Measurements from ENCODE around the gene PNMA8B. TPM values are rescaled to one million over a fixed set of nuclear protein-coding genes. Genes with fewer than 3 reads are reported as not detected.

Gene PNMA8B
- total RNA-seq, 1 donor from 2014 or later: 1.9 TPM

DNA sequence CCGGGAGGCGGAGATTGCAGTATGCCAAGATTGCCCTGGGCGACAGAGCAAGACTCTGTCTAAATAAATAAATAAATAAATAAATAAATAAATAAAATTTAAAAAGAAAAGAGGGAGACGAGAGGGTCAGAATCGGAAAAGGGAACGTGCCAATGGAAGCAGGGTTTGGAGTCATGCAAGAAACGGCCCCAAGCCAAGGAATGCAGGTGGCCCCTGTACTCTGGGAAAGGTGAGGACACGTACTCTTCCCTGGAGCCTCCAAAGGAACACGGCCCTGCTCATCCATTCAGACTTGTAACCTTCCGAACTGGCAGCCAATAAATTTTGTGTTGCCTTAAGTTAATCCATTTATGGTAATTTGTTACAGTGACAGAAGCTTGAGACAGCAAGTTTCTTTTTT lies 47.1 kb downstream of the PNMA8B start:
- no peaks in the 10 kb centered on the region for H3K4me1 ChIP-seq (ENCODE audit: insufficient read depth, low read length)
- TF ChIP-seq CTCF (IDR thresholded peaks at IDR 0.05; ENCODE audit: insufficient read depth, low read depth, low read length): no peak
- no peak for TF ChIP-seq EZH2 (IDR thresholded peaks at IDR 0.05; ENCODE audit: insufficient read depth, low read length)
- Mint-ChIP-seq H3K36me3 (ENCODE audit: low read depth, unreplicated experiment) (no peaks in the 10 kb centered on the region), H3K4me3 (ENCODE audit: unreplicated experiment) (no peak overlapping the region), H3K4me1 (ENCODE audit: low read depth, unreplicated experiment) (peaks cover 3% of the 10 kb centered on the region), H3K27ac (ENCODE audit: unreplicated experiment) (no peak overlapping the region), H3K27me3 (ENCODE audit: low read depth, unreplicated experiment) (no peaks in the 10 kb centered on the region), H3K9me3 (ENCODE audit: unreplicated experiment) (peaks cover 8% of the 10 kb centered on the region)
- no peak overlapping the region for H3K4me2 ChIP-seq (ENCODE audit: low read length)
- no peak overlapping the region for H3K4me3 ChIP-seq (ENCODE audit: insufficient read depth, low read depth, low read length)
- no peaks in the 10 kb centered on the region for H4K20me1 ChIP-seq (ENCODE audit: insufficient read depth, low read length)
- peaks cover 9% of the 10 kb centered on the region for H3K27me3 ChIP-seq (ENCODE audit: insufficient read depth, low read length)
- no peaks in the 10 kb centered on the region for H3K36me3 ChIP-seq (ENCODE audit: insufficient read depth, low read length)
- H3K9me3 ChIP-seq (ENCODE audit: insufficient read depth, low read depth, low read length): no peaks in the 10 kb centered on the region
- no peak overlapping the region for H3K27ac ChIP-seq (ENCODE audit: low read depth, low read length)
- no peaks in the 10 kb centered on the region for H3K79me2 ChIP-seq (ENCODE audit: insufficient read depth, low read length)
- H3K9ac ChIP-seq (ENCODE audit: low read length): no peak overlapping the region
- FAIRE-seq: no peak
- DNase-seq (ENCODE audit: low read depth): no peak
- H2AFZ ChIP-seq (ENCODE audit: low read depth, low read length): no peak overlapping the region

DNA sequence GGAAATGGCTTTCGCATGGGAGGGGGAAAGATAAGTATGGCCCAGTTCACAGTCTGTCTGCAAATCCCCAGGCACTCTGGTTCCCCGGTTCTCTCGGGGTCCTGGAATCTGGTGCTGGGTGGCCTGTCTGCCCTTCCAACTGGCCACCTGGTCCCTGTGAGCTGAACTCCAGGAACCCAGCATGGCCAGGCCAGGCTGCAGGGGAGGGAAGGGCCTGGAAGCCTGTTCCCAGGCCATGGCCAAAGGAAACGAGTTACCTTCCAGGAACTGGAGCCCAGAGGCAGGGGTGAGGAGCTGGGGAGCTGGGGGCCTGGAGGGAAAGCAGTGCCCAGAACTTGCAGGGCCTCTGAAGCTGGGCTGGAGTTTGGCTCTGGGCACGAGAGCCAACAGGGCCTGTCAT lies 47.8 kb downstream of the PNMA8B start:
- Histone ChIP-seq H3K27ac (ENCODE audit: low read depth, low read length) (no peak overlapping the region), H4K20me1 (ENCODE audit: insufficient read depth, low read length) (no peaks in the 10 kb centered on the region), H3K27me3 (ENCODE audit: insufficient read depth, low read length) (peaks cover 9% of the 10 kb centered on the region), H3K9me3 (ENCODE audit: insufficient read depth, low read depth, low read length) (no peaks in the 10 kb centered on the region), H3K4me2 (ENCODE audit: low read length) (no peak overlapping the region), H3K4me1 (ENCODE audit: insufficient read depth, low read length) (peaks cover 2% of the 10 kb centered on the region), H3K4me3 (ENCODE audit: insufficient read depth, low read depth, low read length) (no peak overlapping the region), H3K9ac (ENCODE audit: low read length) (no peak overlapping the region), H3K79me2 (ENCODE audit: insufficient read depth, low read length) (no peaks in the 10 kb centered on the region), H3K36me3 (ENCODE audit: insufficient read depth, low read length) (no peaks in the 10 kb centered on the region), H2AFZ (ENCODE audit: low read depth, low read length) (no peak overlapping the region)
- H3K36me3 Mint-ChIP-seq (ENCODE audit: low read depth, unreplicated experiment): no peaks in the 10 kb centered on the region
- H3K27me3 Mint-ChIP-seq (ENCODE audit: low read depth, unreplicated experiment): no peaks in the 10 kb centered on the region
- H3K4me1 Mint-ChIP-seq (ENCODE audit: low read depth, unreplicated experiment): peaks cover 8% of the 10 kb centered on the region
- TF ChIP-seq EZH2 (IDR thresholded peaks at IDR 0.05; ENCODE audit: insufficient read depth, low read length) (no peak), CTCF (IDR thresholded peaks at IDR 0.05; ENCODE audit: insufficient read depth, low read depth, low read length) (no peak)
- peak overlapping the region; percentile 83 for H3K27ac Mint-ChIP-seq (ENCODE audit: unreplicated experiment)
- FAIRE-seq (no peak), DNase-seq (ENCODE audit: low read depth) (no peak)
- peaks cover 11% of the 10 kb centered on the region for H3K9me3 Mint-ChIP-seq (ENCODE audit: unreplicated experiment)
- H3K4me3 Mint-ChIP-seq (ENCODE audit: unreplicated experiment): no peak overlapping the region

GRCh38 chr19:46447006-46447405 lies 48.7 kb downstream of the PNMA8B start:
- no peak overlapping the region for H3K27ac ChIP-seq (ENCODE audit: low read depth, low read length)
- Mint-ChIP-seq H3K9me3 (ENCODE audit: unreplicated experiment) (peaks cover 11% of the 10 kb centered on the region), H3K27ac (ENCODE audit: unreplicated experiment) (peak overlapping the region; percentile 83), H3K4me1 (ENCODE audit: low read depth, unreplicated experiment) (peaks cover 8% of the 10 kb centered on the region), H3K36me3 (ENCODE audit: low read depth, unreplicated experiment) (no peaks in the 10 kb centered on the region), H3K27me3 (ENCODE audit: low read depth, unreplicated experiment) (no peaks in the 10 kb centered on the region), H3K4me3 (ENCODE audit: unreplicated experiment) (no peak overlapping the region)
- TF ChIP-seq CTCF (IDR thresholded peaks at IDR 0.05; ENCODE audit: insufficient read depth, low read depth, low read length) (no peak), EZH2 (IDR thresholded peaks at IDR 0.05; ENCODE audit: insufficient read depth, low read length) (no peak)
- peaks cover 3% of the 10 kb centered on the region for H3K4me1 ChIP-seq (ENCODE audit: insufficient read depth, low read length)
- DNase-seq (ENCODE audit: low read depth): no peak
- no peak for FAIRE-seq
- no peak overlapping the region for H3K9ac ChIP-seq (ENCODE audit: low read length)
- H3K4me2 ChIP-seq (ENCODE audit: low read length): no peak overlapping the region
- H2AFZ ChIP-seq (ENCODE audit: low read depth, low read length): no peak overlapping the region
- H3K27me3 ChIP-seq (ENCODE audit: insufficient read depth, low read length): peaks cover 7% of the 10 kb centered on the region
- no peaks in the 10 kb centered on the region for H3K79me2 ChIP-seq (ENCODE audit: insufficient read depth, low read length)
- no peaks in the 10 kb centered on the region for H3K36me3 ChIP-seq (ENCODE audit: insufficient read depth, low read length)
- no peak overlapping the region for H3K4me3 ChIP-seq (ENCODE audit: insufficient read depth, low read depth, low read length)
- H4K20me1 ChIP-seq (ENCODE audit: insufficient read depth, low read length): no peaks in the 10 kb centered on the region
- H3K9me3 ChIP-seq (ENCODE audit: insufficient read depth, low read depth, low read length): no peaks in the 10 kb centered on the region
